Heart left ventricle (tissue), 16 donors: ENCODE data around the gene CARD10. TPM values are rescaled to one million over a fixed set of nuclear protein-coding genes. Genes with fewer than 3 reads are reported as not detected.

Source experiments
- ATAC-seq, 4 donors: fragments of 200-7000 bp; cut with Tn5 transposase; one replicate each; pipeline ENCODE4 v1.9.1; 2020 to 2022; ENCODE audit warnings: moderate library complexity in 4 of 4, mild to moderate bottlenecking in 3 of 4, moderate number of reproducible peaks in 1 of 4
- DNase-seq, 5 donors: peaks; one replicate each; pipeline ENCODE4 v3.0.0-alpha.2; 2020
- H3K27ac ChIP-seq, 12 donors: fragments of 200-600 bp; sonication (generic) in 4 of 12; one replicate each; pipeline versions ENCODE4 v1.5.0 to v1.8.0; 2016 to 2022; ENCODE audit warnings: mild to moderate bottlenecking in 2 of 12
- H3K27me3 ChIP-seq, 9 donors: fragments of 200-600 bp; sonication (generic) in 2 of 9; one replicate each; pipeline versions ENCODE4 v1.5.1 to v1.8.0; 2016 to 2022; ENCODE audit warnings: mild to moderate bottlenecking in 3 of 9
- H3K36me3 ChIP-seq, 9 donors: fragments of 200-600 bp; sonication (generic) in 2 of 9; one replicate each; pipeline versions ENCODE4 v1.5.0 to v1.8.0; 2018 to 2022; ENCODE audit warnings: mild to moderate bottlenecking in 2 of 9
- H3K4me1 ChIP-seq, 12 donors: fragments of 200-600 bp; sonication (generic) in 4 of 12; one replicate each; pipeline versions ENCODE4 v1.5.0 to v1.8.0; 2016 to 2022; ENCODE audit warnings: mild to moderate bottlenecking in 3 of 12
- H3K4me3 ChIP-seq, 12 donors: fragments of 200-600 bp; sonication (generic) in 4 of 12; one replicate each; pipeline versions ENCODE4 v1.5.0 to v1.8.0; 2017 to 2022; ENCODE audit warnings: mild to moderate bottlenecking in 9 of 12, moderate library complexity in 4 of 12
- H3K9me3 ChIP-seq, 12 donors: fragments of 200-600 bp; sonication (generic) in 4 of 12; one replicate each; pipeline versions ENCODE4 v1.5.0 to v1.8.0; 2016 to 2022; ENCODE audit warnings: mild to moderate bottlenecking in 1 of 12
- CTCF ChIP-seq, 12 donors: fragments of 200-600 bp; sonication (generic) in 4 of 12; IDR thresholded peaks; one replicate each; pipeline versions ENCODE4 v1.5.0 to v1.8.0; 2018 to 2022; ENCODE audit warnings: antibody characterized with exemption in 12 of 12, mild to moderate bottlenecking in 5 of 12
- POLR2A ChIP-seq, 2 donors: fragments of 450-650 bp; IDR thresholded peaks; one replicate each; pipeline ENCODE4 v1.6.1; 2017; ENCODE audit warnings: antibody characterized with exemption in 2 of 2, mild to moderate bottlenecking in 2 of 2, moderate library complexity in 2 of 2
- WGBS, 4 donors: extraction: QIAGEN DNeasy Blood & Tissue Kit in 2 of 4; methylation state at CpG; one replicate each; pipeline versions ENCODE4 v1.1.5 to v1.1.7; 2013 to 2018; 5-methylcytosine and 5-hydroxymethylcytosine counted together
- intact Hi-C, 10 donors: fragments of 100-400 bp; cut with DNase I; formaldehyde crosslinking; loops; one replicate each; pipeline versions ENCODE4 v1.11.1 to v1.14.2; 2022
- polyA plus RNA-seq, 2 donors: library from polyadenylated mRNA; stranded (reverse); fragments of 200-250 nt; gene quantifications; one replicate each; pipeline ENCODE4 v1.2.3, GENCODE V29; 2013
- total RNA-seq, 9 donors: library from RNA; depleted of rRNA in 2 of 9; stranded (reverse); fragments of >200 nt in 2 of 9; fragmentation: NEBNext Ultra II Directional in 3 of 9; extraction: Animal tissue kit (Norgen Biotek cat#: 25700) in 3 of 9; gene quantifications; one replicate each; pipeline versions ENCODE4 v1.1.0 to v1.2.4, GENCODE V29; 2016 to 2023
- donor health status: ischemic (EF 13 %, LVEDD 7.1; RV severe dilation, severe dysfunction).
- donor health status: healthy with polysubstance abuse.
- donor health status: DM: no; HTN: yes; CAD: no.
- donor health status: DM: no; HTN: no; CAD: no.
- donor health status: ischemic (EF 25% LVEDD 6.9; RV normal size, moderate dysfunction).
- donor health status: ischemic (EF 25% LVEDD 5.7; RV mildly dilated, moderate dysfunction).
- donor health status: healthy.
- donor health status: DM: yes; HTN: yes; CAD: no.
- donor health status: ischemic (EF 35%, LVEDD 5.7; RV mildly dilated, moderate dysfunction).
- donor health status: nonischemic (EF 11% LVEDD 7.7; RV severe dilation, severe dysfunction).
- donor health status: DM: yes; HTN: yes; CAD: no.
- donor health status: PGD.
- donor health status: ischemic (EF 29% LVEDD 5.4; RV normal size, mild dysfunction).
- donor health status: nonischemic (EF 23%, LVEDD 6.1; RV moderate dilation, normal function).

CARD10 gene
- total and polyA plus RNA-seq, 11 donors: 5.2 to 13.9 (median 8.1) TPM

DNA sequence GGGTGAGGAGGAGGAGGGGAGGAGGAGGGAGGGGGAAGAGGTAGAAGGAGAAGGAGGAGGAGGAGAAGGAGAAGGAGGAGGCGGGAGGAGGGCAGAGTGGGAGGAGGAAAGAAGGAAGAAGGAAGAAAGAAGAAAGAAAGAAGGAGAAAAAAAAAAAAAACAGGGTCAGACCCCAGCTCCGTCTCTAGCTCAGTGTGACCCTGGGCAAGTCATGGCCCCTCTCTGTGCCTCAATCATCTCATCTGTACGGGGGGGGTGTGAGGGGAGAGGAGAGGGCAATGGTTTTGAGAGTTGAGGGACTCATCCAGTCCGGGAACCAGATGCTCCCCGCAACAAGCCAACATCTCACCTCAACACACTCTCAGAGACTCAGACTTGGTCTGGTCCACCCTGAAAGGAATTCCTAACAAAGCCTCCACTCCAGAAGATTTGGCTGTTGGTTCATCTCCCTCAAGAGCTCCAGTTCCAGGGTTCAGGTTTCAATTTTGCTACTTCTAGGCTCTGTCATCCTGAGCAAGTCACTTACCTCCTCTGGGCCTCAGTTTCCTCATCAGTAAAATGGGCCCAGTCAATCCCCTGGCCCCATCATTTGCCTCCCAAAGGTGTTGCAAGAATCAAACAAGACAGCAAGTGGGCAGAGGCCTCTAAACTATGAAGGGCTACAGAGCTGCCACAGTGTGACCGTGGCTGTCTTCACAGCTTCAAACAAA is 7.7 kb downstream of the CARD10 start:
- peaks cover 0 to 58% (median 34%) of the 10 kb centered on the region in 12 donors for H3K4me1 ChIP-seq

GRCh38 chr22:37510091-37510490 is 9.1 kb downstream of the CARD10 start:
- DNase-seq: peak in 1 of 5 donors; percentile 23
- H3K4me3 ChIP-seq: no peak overlapping the region
- intact Hi-C loops: no loop called here
- WGBS, 4 donors: 54 to 72% (median 63%) methylated on average over 9 to 10 of the region's 10 CpGs
- H3K9me3 ChIP-seq: no peaks in the 10 kb centered on the region
- no peak for TF ChIP-seq POLR2A (IDR thresholded peaks at IDR 0.05)
- no peak for TF ChIP-seq CTCF (IDR thresholded peaks at IDR 0.05)
- H3K27ac ChIP-seq: peak overlapping the region in 11 of 12 donors; percentile 54 to 72 (median 64)
- peaks cover 0 to 70% (median 36%) of the 10 kb centered on the region in 12 donors for H3K4me1 ChIP-seq
- no peak for ATAC-seq
- H3K27me3 ChIP-seq: no peaks in the 10 kb centered on the region
- H3K36me3 ChIP-seq: peaks cover 0 to 32% (median 11%) of the 10 kb centered on the region in 9 donors

More for the DNA sequence above, 7.7 kb downstream of the CARD10 start:
- TF ChIP-seq POLR2A (IDR thresholded peaks at IDR 0.05) (no peak), CTCF (IDR thresholded peaks at IDR 0.05) (no peak)
- Histone ChIP-seq H3K27me3 (peaks cover 0 to under 1% (median 0%) of the 10 kb centered on the region in 9 donors), H3K27ac (peak overlapping the region in 8 of 12 donors; percentile 3 to 55 (median 42)), H3K9me3 (peaks cover 0 to 4% (median 0%) of the 10 kb centered on the region in 12 donors), H3K36me3 (peaks cover 0 to 31% (median 8%) of the 10 kb centered on the region in 9 donors), H3K4me3 (no peak overlapping the region)
- DNase-seq: peak in 1 of 5 donors; percentile 4
- 81 to 88% (median 87%) methylated on average over 5 to 6 of the region's 6 CpGs for WGBS, 4 donors
- intact Hi-C loops: no loop called here
- no peak for ATAC-seq

GRCh38 chr22:37509059-37509860 is 10.0 kb downstream of the CARD10 start:
- TF ChIP-seq POLR2A (IDR thresholded peaks at IDR 0.05): no peak
- TF ChIP-seq CTCF (IDR thresholded peaks at IDR 0.05): no peak
- intact Hi-C loops: no loop called here
- WGBS, 4 donors: 57 to 70% (median 64%) methylated on average over 4 to 10 of the region's 10 CpGs
- ATAC-seq (peak; percentile 26 to 83 (median 46)), DNase-seq (peak in 2 of 5 donors; percentile 47)
- peaks cover 0 to 34% (median 17%) of the 10 kb centered on the region in 9 donors for H3K36me3 ChIP-seq
- H3K9me3 ChIP-seq: no peaks in the 10 kb centered on the region
- H3K4me3 ChIP-seq: no peak overlapping the region
- H3K27ac ChIP-seq: peak overlapping the region; percentile 51 to 86 (median 76)
- peaks cover 0 to 77% (median 40%) of the 10 kb centered on the region in 12 donors for H3K4me1 ChIP-seq
- H3K27me3 ChIP-seq: no peaks in the 10 kb centered on the region
